GM18505 (cell line): ENCODE data around the gene EPS15.
"Not testable (repeated sequence)": the region's sequence is repeated elsewhere in the genome, so short reads cannot be mapped to it uniquely, and the experiment has no call there.

Source experiments
- ATAC-seq: cut with Tn5 transposase; IDR thresholded peaks from one replicate; pipeline ENCODE4 v1.9.1; 2021; ENCODE audit not compliant: unreplicated experiment
- POLR2A ChIP-seq: IDR thresholded peaks from 4 replicates; pipeline ENCODE4 v1.6.1; 2011; ENCODE audit warnings: borderline replicate concordance; ENCODE audit not compliant: insufficient read depth, insufficient read length; ENCODE audit errors: extremely low read depth

Gene EPS15

GRCh38 chr1:51325878-51326755 is 192.9 kb downstream of the EPS15 start:
- TF ChIP-seq POLR2A = no peak
- no peak for ATAC-seq

- no peak for TF ChIP-seq POLR2A
- ATAC-seq = no peak
Measured at GRCh38 chr1:51325391-51325790, 193.7 kb downstream of the EPS15 start.

- ATAC-seq = not testable (repeated sequence)
Measured at GRCh38 chr1:51325011-51325385, 194.1 kb downstream of the EPS15 start.

GRCh38 chr1:51324251-51325010 is 194.6 kb downstream of the EPS15 start:
- ATAC-seq = no peak
- TF ChIP-seq POLR2A = no peak

GRCh38 chr1:51323778-51324177 is 195.3 kb downstream of the EPS15 start:
- ATAC-seq = no peak
- no peak for TF ChIP-seq POLR2A

GRCh38 chr1:51322417-51323101 is 196.5 kb downstream of the EPS15 start:
- no peak for TF ChIP-seq POLR2A
- ATAC-seq = no peak

GRCh38 chr1:51321924-51322280 is 197.2 kb downstream of the EPS15 start:
- ATAC-seq = no peak
- no peak for TF ChIP-seq POLR2A

- TF ChIP-seq POLR2A = no peak
- ATAC-seq = no peak
Measured at GRCh38 chr1:51320967-51321923, 197.8 kb downstream of the EPS15 start.

- no peak for TF ChIP-seq POLR2A
- no peak for ATAC-seq
Measured at GRCh38 chr1:51317798-51318197, 201.3 kb downstream of the EPS15 start.

GRCh38 chr1:51316846-51317120 is 202.3 kb downstream of the EPS15 start:
- no peak for TF ChIP-seq POLR2A
- ATAC-seq = no peak

- no peak for ATAC-seq
- no peak for TF ChIP-seq POLR2A
Measured at GRCh38 chr1:51316113-51316845, 202.8 kb downstream of the EPS15 start.

GRCh38 chr1:51314974-51315373 is 204.1 kb downstream of the EPS15 start:
- ATAC-seq = no peak
- no peak for TF ChIP-seq POLR2A
